ENCODE data around the gene YBX2.

DNA sequence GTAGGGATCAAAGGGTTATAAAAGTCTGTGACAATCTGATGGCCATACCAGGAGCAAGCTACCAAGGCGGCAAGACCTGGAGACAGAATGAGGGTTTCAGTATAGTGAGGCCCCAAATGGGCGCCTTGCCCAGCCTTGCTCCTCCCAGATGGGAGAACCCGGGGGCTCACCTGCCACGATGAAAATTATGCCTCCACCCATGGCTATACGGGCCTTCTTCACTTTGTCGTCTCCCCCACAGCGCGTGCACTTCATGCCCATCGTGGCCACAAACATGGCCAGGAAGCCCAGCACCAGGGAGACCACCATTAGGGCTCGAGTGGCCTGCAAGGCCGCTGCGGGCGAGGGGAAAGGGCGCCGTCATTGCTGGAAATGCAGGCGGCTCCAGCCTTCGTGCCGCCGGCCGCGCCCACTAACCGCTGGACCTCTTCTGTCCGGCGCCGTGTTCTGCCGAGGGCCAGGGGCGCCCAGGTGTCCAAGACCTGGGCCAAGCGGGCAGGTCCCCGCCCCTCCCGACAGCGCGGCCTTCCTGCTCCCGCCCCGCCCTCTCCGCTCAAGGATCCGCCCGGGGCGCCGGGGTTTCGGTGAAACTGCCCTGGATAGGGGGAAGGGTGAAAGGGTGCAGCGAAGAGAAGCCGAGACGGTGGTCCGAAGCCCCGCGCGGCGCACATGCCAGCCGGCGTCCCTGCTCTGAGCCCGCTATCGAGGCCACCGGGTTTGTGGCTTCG, 33.6 kb downstream of the YBX2 start:
- TF ChIP-seq, protein P1, sequence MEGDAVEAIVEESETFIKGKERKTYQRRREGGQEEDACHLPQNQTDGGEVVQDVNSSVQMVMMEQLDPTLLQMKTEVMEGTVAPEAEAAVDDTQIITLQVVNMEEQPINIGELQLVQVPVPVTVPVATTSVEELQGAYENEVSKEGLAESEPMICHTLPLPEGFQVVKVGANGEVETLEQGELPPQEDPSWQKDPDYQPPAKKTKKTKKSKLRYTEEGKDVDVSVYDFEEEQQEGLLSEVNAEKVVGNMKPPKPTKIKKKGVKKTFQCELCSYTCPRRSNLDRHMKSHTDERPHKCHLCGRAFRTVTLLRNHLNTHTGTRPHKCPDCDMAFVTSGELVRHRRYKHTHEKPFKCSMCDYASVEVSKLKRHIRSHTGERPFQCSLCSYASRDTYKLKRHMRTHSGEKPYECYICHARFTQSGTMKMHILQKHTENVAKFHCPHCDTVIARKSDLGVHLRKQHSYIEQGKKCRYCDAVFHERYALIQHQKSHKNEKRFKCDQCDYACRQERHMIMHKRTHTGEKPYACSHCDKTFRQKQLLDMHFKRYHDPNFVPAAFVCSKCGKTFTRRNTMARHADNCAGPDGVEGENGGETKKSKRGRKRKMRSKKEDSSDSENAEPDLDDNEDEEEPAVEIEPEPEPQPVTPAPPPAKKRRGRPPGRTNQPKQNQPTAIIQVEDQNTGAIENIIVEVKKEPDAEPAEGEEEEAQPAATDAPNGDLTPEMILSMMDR (optimal IDR thresholded peaks at IDR 0.05 in 1 of 3, IDR thresholded peaks at IDR 0.05 in 1 of 3, conservative IDR thresholded peaks at IDR 0.05 in 1 of 3; ENCODE audit: extremely low read depth in 1 of 3, insufficient read depth in 2 of 3, low read length in 3 of 3), result no peak
- no peak for TF ChIP-seq EZH2 (IDR thresholded peaks at IDR 0.05; ENCODE audit: low read length)
